Keratinocyte (primary cell): ENCODE measurements around the gene RPH3AL. TPM values are rescaled to one million over a fixed set of nuclear protein-coding genes. Genes with fewer than 3 reads are reported as not detected.

ENCODE experiments used
- DNase-seq: peaks from one replicate; pipeline ENCODE4 v3.0.0-alpha.2; 2011; ENCODE audit warnings: low read depth, missing footprints, low spot score
- FAIRE-seq: peaks from 2 replicates; lab custom pipeline; 2011; peaks lifted over from hg19 to GRCh38; lab: Jason Lieb, UNC
- H2AFZ ChIP-seq: 2 replicates; pipeline ENCODE4 v1.6.0; 2012; ENCODE audit warnings: low read length, control low read depth, inconsistent platforms; ENCODE audit not compliant: control insufficient read depth
- H3K27ac ChIP-seq: 2 replicates; pipeline ENCODE4 v1.5.1; 2011; ENCODE audit warnings: low read length; ENCODE audit not compliant: control insufficient read depth, insufficient read depth
- H3K27me3 ChIP-seq: 3 replicates; pipeline ENCODE4 v1.6.0; 2011; ENCODE audit warnings: low read length; ENCODE audit not compliant: control insufficient read depth, insufficient read depth; ENCODE audit errors: extremely low read depth
- H3K36me3 ChIP-seq, 2 experiments: 2 replicates in 1 of 2; 3 replicates in 1 of 2; pipeline ENCODE4 v1.5.1; 2011; ENCODE audit warnings: low read length in 2 of 2, mild to moderate bottlenecking in 1 of 2; ENCODE audit not compliant: control insufficient read depth in 2 of 2, insufficient read depth in 2 of 2; ENCODE audit errors: extremely low read depth in 1 of 2
- H3K4me1 ChIP-seq: 3 replicates; pipeline ENCODE4 v1.5.1; 2011; ENCODE audit warnings: low read length; ENCODE audit not compliant: control insufficient read depth, insufficient read depth; ENCODE audit errors: extremely low read depth
- H3K4me2 ChIP-seq: 3 replicates; pipeline ENCODE4 v1.6.0; 2011; ENCODE audit warnings: low read depth, low read length; ENCODE audit not compliant: control insufficient read depth, insufficient read depth; ENCODE audit errors: extremely low read depth
- H3K4me3 ChIP-seq, 3 experiments: fragments of 200-600 bp in 1 of 3; sonication (generic) in 1 of 3; 2 replicates in 2 of 3; 3 replicates in 1 of 3; pipeline ENCODE4 v1.5.1; 2011 to 2016; ENCODE audit warnings: low read length in 3 of 3, mild to moderate bottlenecking in 3 of 3, control low read depth in 2 of 3, inconsistent platforms in 1 of 3, low read depth in 1 of 3, mixed read lengths in 1 of 3, mixed run types in 1 of 3, moderate library complexity in 1 of 3; ENCODE audit not compliant: control insufficient read depth in 2 of 3, insufficient read depth in 2 of 3; ENCODE audit errors: extremely low read depth in 1 of 3
- H3K79me2 ChIP-seq: 2 replicates; pipeline ENCODE4 v1.6.0; 2012; ENCODE audit warnings: low read length; ENCODE audit not compliant: control insufficient read depth, insufficient read depth
- H3K9ac ChIP-seq: 3 replicates; pipeline ENCODE4 v1.6.0; 2011; ENCODE audit warnings: low read length; ENCODE audit not compliant: control insufficient read depth, insufficient read depth; ENCODE audit errors: extremely low read depth
- H3K9me1 ChIP-seq: 3 replicates; pipeline ENCODE4 v1.6.0; 2011; ENCODE audit warnings: low read length; ENCODE audit not compliant: control insufficient read depth, insufficient read depth; ENCODE audit errors: extremely low read depth
- H3K9me3 ChIP-seq: 2 replicates; pipeline ENCODE4 v1.5.1; 2012; ENCODE audit warnings: low read depth, low read length; ENCODE audit not compliant: control insufficient read depth
- H4K20me1 ChIP-seq: 3 replicates; pipeline ENCODE4 v1.6.0; 2011; ENCODE audit warnings: low read length; ENCODE audit not compliant: control insufficient read depth, insufficient read depth; ENCODE audit errors: extremely low read depth
- CTCF ChIP-seq, 3 experiments: IDR thresholded peaks in 1 of 3; conservative IDR thresholded peaks in 1 of 3; optimal IDR thresholded peaks in 1 of 3; 2 replicates in 2 of 3; 3 replicates in 1 of 3; pipeline versions ENCODE3 to v1.5.1; 2011; ENCODE audit warnings: low read length in 3 of 3, mild to moderate bottlenecking in 3 of 3, moderate library complexity in 2 of 3, control low read depth in 1 of 3, inconsistent platforms in 1 of 3; ENCODE audit not compliant: insufficient read depth in 2 of 3; ENCODE audit errors: extremely low read depth in 1 of 3
- EZH2 ChIP-seq: IDR thresholded peaks from one replicate; pipeline ENCODE4 v1.6.1; 2012; ENCODE audit warnings: inconsistent platforms, mild to moderate bottlenecking, low read length, moderate library complexity
- dilution Hi-C: fragments of 300-500 bp; cut with MboI; formaldehyde crosslinking; loops from one replicate; pipeline ENCODE4 v1.7.0; 2020; ENCODE audit warnings: low sequenced_read_pairs; ENCODE audit not compliant: extremely low pct_ligation_motif_present
- polyA plus RNA-seq, 5 experiments: library from polyadenylated mRNA; depleted of rRNA in 3 of 5; stranded (reverse) in 3 of 5; stranded (forward) in 1 of 5; unstranded in 1 of 5; fragments of >200 nt; gene quantifications; 1 replicate in 1 of 5; 2 replicates in 3 of 5; 3 replicates in 1 of 5; pipeline versions ENCODE4 v1.2.1 to v1.2.3, GENCODE V29; 2011 to 2012; ENCODE audit warnings: missing spikeins in 2 of 5, low read depth in 1 of 5, low replicate concordance in 1 of 5

The RPH3AL gene
- polyA plus RNA-seq, 1 donor (not counting 4 experiments of a cell fraction or from before 2014, with no cell fraction given): 0.31 TPM

- Histone ChIP-seq H3K9ac (no peak overlapping the region), H2AFZ (no peak overlapping the region), H3K4me2 (no peak overlapping the region), H3K9me3 (no peaks in the 10 kb centered on the region), H3K36me3 (no peaks in the 10 kb centered on the region), H4K20me1 (no peaks in the 10 kb centered on the region), H3K4me3 (no peak overlapping the region), H3K4me1 (no peaks in the 10 kb centered on the region), H3K27me3 (no peaks in the 10 kb centered on the region), H3K27ac (no peak overlapping the region), H3K79me2 (no peaks in the 10 kb centered on the region), H3K9me1 (no peaks in the 10 kb centered on the region)
- DNase-seq (no peak), FAIRE-seq (no peak)
- dilution Hi-C loops: no loop called here
- TF ChIP-seq CTCF (optimal IDR thresholded peaks at IDR 0.05 in 1 of 3, IDR thresholded peaks at IDR 0.05 in 1 of 3, conservative IDR thresholded peaks at IDR 0.05 in 1 of 3; ENCODE audit: extremely low read depth in 1 of 3, insufficient read depth in 2 of 3, low read length in 3 of 3) (no peak), EZH2 (no peak)
Observed at GRCh38 chr17:358491-359151, 6.0 kb upstream of the RPH3AL start.

GRCh38 chr17:357644-358043 lies 5.0 kb upstream of the RPH3AL start:
- TF ChIP-seq EZH2: no peak
- TF ChIP-seq CTCF (optimal IDR thresholded peaks at IDR 0.05 in 1 of 3, IDR thresholded peaks at IDR 0.05 in 1 of 3, conservative IDR thresholded peaks at IDR 0.05 in 1 of 3; ENCODE audit: extremely low read depth in 1 of 3, insufficient read depth in 2 of 3, low read length in 3 of 3): no peak
- Histone ChIP-seq H3K9ac (no peak overlapping the region), H3K4me2 (no peak overlapping the region), H2AFZ (no peak overlapping the region), H3K4me1 (peaks cover 1% of the 10 kb centered on the region), H4K20me1 (no peaks in the 10 kb centered on the region), H3K79me2 (no peaks in the 10 kb centered on the region), H3K4me3 (no peak overlapping the region), H3K27me3 (no peaks in the 10 kb centered on the region), H3K9me1 (no peaks in the 10 kb centered on the region), H3K36me3 (no peaks in the 10 kb centered on the region), H3K27ac (no peak overlapping the region), H3K9me3 (no peaks in the 10 kb centered on the region)
- dilution Hi-C loops: no loop called here
- no peak for DNase-seq
- no peak for FAIRE-seq
